ENCODE measurements around the gene WNK2. TPM values are rescaled to one million over a fixed set of nuclear protein-coding genes. Genes with fewer than 3 reads are reported as not detected.
"Not testable (repeated sequence)": the region's sequence is repeated elsewhere in the genome, so short reads cannot be mapped to it uniquely, and the experiment has no call there.

The WNK2 gene
- total and polyA plus RNA-seq, 4 donors: 0.13 to 3.7 (median 2.9) TPM

DNA sequence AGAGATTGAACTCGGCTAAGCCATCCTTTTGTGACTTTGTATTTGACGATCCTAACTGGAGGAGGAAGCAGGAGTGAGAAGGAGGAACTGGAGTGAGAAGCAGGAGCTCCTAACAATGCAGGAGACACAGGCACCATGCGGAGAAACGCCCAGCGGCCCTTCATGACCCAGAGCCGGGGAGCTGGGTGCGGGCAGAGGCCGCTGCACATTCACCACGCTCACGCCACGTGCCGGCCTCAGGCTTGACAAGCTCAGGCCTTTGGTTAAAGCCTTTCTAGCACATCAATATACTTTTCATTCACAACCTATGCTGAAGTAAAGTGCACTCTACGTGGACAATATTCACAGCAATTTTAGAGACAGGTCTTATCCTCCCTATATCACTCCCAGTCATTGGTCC is 142.7 kb downstream of the WNK2 start:
- ATAC-seq (ENCODE audit: low FRiP score): no peak
- no peak overlapping the region for H3K27ac ChIP-seq (ENCODE audit: low read depth in 1 of 2, low read length in 2 of 2)
- no peaks in the 10 kb centered on the region for H3K9me3 ChIP-seq (ENCODE audit: control insufficient read depth, low read length)
- WGBS, 2 donors: 92% methylated on average over 13 of the region's 13 CpGs
- H3K4me1 ChIP-seq (ENCODE audit: control insufficient read depth in 1 of 2, insufficient read depth in 2 of 2, low read length in 2 of 2): no peaks in the 10 kb centered on the region
- no peaks in the 10 kb centered on the region for H3K36me3 ChIP-seq (ENCODE audit: control insufficient read depth in 1 of 2, insufficient read depth in 2 of 2, low read length in 1 of 2)
- no peaks in the 10 kb centered on the region for H3K27me3 ChIP-seq (ENCODE audit: control insufficient read depth in 1 of 2, insufficient read depth in 2 of 2, low read length in 1 of 2)
- H3K4me3 ChIP-seq (ENCODE audit: low read length in 2 of 2): no peak overlapping the region
- DNase-seq: no peak
- intact Hi-C loops (cut with DNase I): no loop called here

GRCh38 chr9:93329629-93330280 is 145.8 kb downstream of the WNK2 start:
- intact Hi-C loops (cut with DNase I): no loop called here
- DNase-seq: no peak

GRCh38 chr9:93332317-93332716 is 148.4 kb downstream of the WNK2 start:
- Histone ChIP-seq H3K27ac (ENCODE audit: low read depth in 1 of 2, low read length in 2 of 2) (no peak overlapping the region), H3K4me3 (ENCODE audit: low read length in 2 of 2) (no peak overlapping the region), H3K4me1 (ENCODE audit: control insufficient read depth in 1 of 2, insufficient read depth in 2 of 2, low read length in 2 of 2) (no peaks in the 10 kb centered on the region), H3K27me3 (ENCODE audit: control insufficient read depth in 1 of 2, insufficient read depth in 2 of 2, low read length in 1 of 2) (no peaks in the 10 kb centered on the region), H3K36me3 (ENCODE audit: control insufficient read depth in 1 of 2, insufficient read depth in 2 of 2, low read length in 1 of 2) (no peaks in the 10 kb centered on the region), H3K9me3 (ENCODE audit: control insufficient read depth, low read length) (no peaks in the 10 kb centered on the region)
- 88 to 93% methylated on average over 4 of the region's 4 CpGs for WGBS, 2 donors
- ATAC-seq (ENCODE audit: low FRiP score): no peak
- intact Hi-C loops (cut with DNase I): no loop called here
- no peak for DNase-seq

More at GRCh38 chr9:93329629-93330280, 145.8 kb downstream of the WNK2 start:
- Histone ChIP-seq H3K27ac (ENCODE audit: low read depth in 1 of 2, low read length in 2 of 2) (no peak overlapping the region), H3K9me3 (ENCODE audit: control insufficient read depth, low read length) (no peaks in the 10 kb centered on the region), H3K4me3 (ENCODE audit: low read length in 2 of 2) (no peak overlapping the region), H3K27me3 (ENCODE audit: control insufficient read depth in 1 of 2, insufficient read depth in 2 of 2, low read length in 1 of 2) (no peaks in the 10 kb centered on the region), H3K4me1 (ENCODE audit: control insufficient read depth in 1 of 2, insufficient read depth in 2 of 2, low read length in 2 of 2) (no peaks in the 10 kb centered on the region), H3K36me3 (ENCODE audit: control insufficient read depth in 1 of 2, insufficient read depth in 2 of 2, low read length in 1 of 2) (no peaks in the 10 kb centered on the region)
- ATAC-seq (ENCODE audit: low FRiP score): no peak
- 90 to 92% methylated on average over 7 of the region's 7 CpGs for WGBS, 2 donors

GRCh38 chr9:93336720-93337119 is 152.8 kb downstream of the WNK2 start:
- no peaks in the 10 kb centered on the region for H3K4me1 ChIP-seq (ENCODE audit: control insufficient read depth in 1 of 2, insufficient read depth in 2 of 2, low read length in 2 of 2)
- H3K9me3 ChIP-seq (ENCODE audit: control insufficient read depth, low read length): peaks cover 2% of the 10 kb centered on the region
- H3K27me3 ChIP-seq (ENCODE audit: control insufficient read depth in 1 of 2, insufficient read depth in 2 of 2, low read length in 1 of 2): no peaks in the 10 kb centered on the region
- ATAC-seq (ENCODE audit: low FRiP score) (no peak), DNase-seq (no peak)
- no peak overlapping the region for H3K27ac ChIP-seq (ENCODE audit: low read depth in 1 of 2, low read length in 2 of 2)
- H3K36me3 ChIP-seq (ENCODE audit: control insufficient read depth in 1 of 2, insufficient read depth in 2 of 2, low read length in 1 of 2): no peaks in the 10 kb centered on the region
- no peak overlapping the region for H3K4me3 ChIP-seq (ENCODE audit: low read length in 2 of 2)
- intact Hi-C loops (cut with DNase I): no loop called here
- WGBS, 2 donors: 77 to 84% methylated on average over 7 of the region's 7 CpGs

GRCh38 chr9:93338196-93338595 is 154.3 kb downstream of the WNK2 start:
- H3K27me3 ChIP-seq (ENCODE audit: control insufficient read depth in 1 of 2, insufficient read depth in 2 of 2, low read length in 1 of 2); intact Hi-C loops (cut with DNase I); H3K36me3 ChIP-seq (ENCODE audit: control insufficient read depth in 1 of 2, insufficient read depth in 2 of 2, low read length in 1 of 2); H3K4me1 ChIP-seq (ENCODE audit: control insufficient read depth in 1 of 2, insufficient read depth in 2 of 2, low read length in 2 of 2); H3K4me3 ChIP-seq (ENCODE audit: low read length in 2 of 2); H3K9me3 ChIP-seq (ENCODE audit: control insufficient read depth, low read length); ATAC-seq (ENCODE audit: low FRiP score); H3K27ac ChIP-seq (ENCODE audit: low read depth in 1 of 2, low read length in 2 of 2); DNase-seq: not testable (repeated sequence)
- 80 to 86% methylated on average over 1 of the region's 1 CpG for WGBS, 2 donors

DNA sequence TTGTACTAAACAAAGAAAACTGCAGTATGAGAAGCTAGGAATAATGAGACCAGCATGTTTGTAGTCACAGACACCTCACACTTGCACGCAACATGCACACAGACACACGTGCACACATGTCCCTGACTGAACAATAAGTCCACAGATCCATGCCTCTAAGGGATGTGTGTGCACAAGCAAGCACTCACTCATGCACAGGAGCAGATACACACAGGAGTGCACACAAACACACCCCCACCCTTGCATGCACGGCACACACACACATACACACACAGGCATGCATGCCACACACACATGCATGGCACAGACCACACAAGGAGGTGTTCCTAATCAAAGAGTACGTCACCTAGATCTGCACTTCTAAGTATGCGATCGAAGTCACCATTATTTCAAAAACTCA is 156.2 kb downstream of the WNK2 start:
- no peak for DNase-seq
- 95 to 96% methylated on average over 6 of the region's 6 CpGs for WGBS, 2 donors
- ATAC-seq (ENCODE audit: low FRiP score): no peak

DNA sequence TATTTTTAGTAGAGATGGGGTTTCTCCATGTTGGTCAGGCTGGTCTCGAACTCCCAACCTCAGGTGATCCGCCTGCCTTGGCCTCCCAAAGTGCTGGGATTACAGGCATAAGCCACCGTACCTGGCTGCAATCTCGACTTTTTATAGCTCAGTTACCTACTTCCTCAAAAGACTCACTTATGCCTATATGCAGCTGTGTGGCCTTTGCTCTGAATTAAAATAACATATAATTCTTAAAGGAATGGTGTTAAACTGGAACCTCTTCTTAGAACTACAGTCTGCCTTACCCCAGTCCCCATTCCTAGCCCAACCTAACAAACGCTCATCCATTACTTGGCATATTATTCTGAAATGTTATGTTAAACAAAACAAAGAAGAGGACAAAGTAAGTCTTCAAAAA is 157.9 kb downstream of the WNK2 start:
- H3K4me1 ChIP-seq (ENCODE audit: control insufficient read depth in 1 of 2, insufficient read depth in 2 of 2, low read length in 2 of 2); H3K4me3 ChIP-seq (ENCODE audit: low read length in 2 of 2); H3K9me3 ChIP-seq (ENCODE audit: control insufficient read depth, low read length); intact Hi-C loops (cut with DNase I); ATAC-seq (ENCODE audit: low FRiP score); H3K27ac ChIP-seq (ENCODE audit: low read depth in 1 of 2, low read length in 2 of 2); H3K36me3 ChIP-seq (ENCODE audit: control insufficient read depth in 1 of 2, insufficient read depth in 2 of 2, low read length in 1 of 2); DNase-seq; H3K27me3 ChIP-seq (ENCODE audit: control insufficient read depth in 1 of 2, insufficient read depth in 2 of 2, low read length in 1 of 2): not testable (repeated sequence)
- WGBS, 2 donors: 79 to 90% methylated on average over 5 of the region's 5 CpGs

More for the DNA sequence above, 156.2 kb downstream of the WNK2 start:
- Histone ChIP-seq H3K4me3 (ENCODE audit: low read length in 2 of 2) (no peak overlapping the region), H3K9me3 (ENCODE audit: control insufficient read depth, low read length) (peaks cover 2% of the 10 kb centered on the region), H3K36me3 (ENCODE audit: control insufficient read depth in 1 of 2, insufficient read depth in 2 of 2, low read length in 1 of 2) (no peaks in the 10 kb centered on the region), H3K4me1 (ENCODE audit: control insufficient read depth in 1 of 2, insufficient read depth in 2 of 2, low read length in 2 of 2) (no peaks in the 10 kb centered on the region), H3K27me3 (ENCODE audit: control insufficient read depth in 1 of 2, insufficient read depth in 2 of 2, low read length in 1 of 2) (no peaks in the 10 kb centered on the region), H3K27ac (ENCODE audit: low read depth in 1 of 2, low read length in 2 of 2) (no peak overlapping the region)
- intact Hi-C loops (cut with DNase I): no loop called here

DNA sequence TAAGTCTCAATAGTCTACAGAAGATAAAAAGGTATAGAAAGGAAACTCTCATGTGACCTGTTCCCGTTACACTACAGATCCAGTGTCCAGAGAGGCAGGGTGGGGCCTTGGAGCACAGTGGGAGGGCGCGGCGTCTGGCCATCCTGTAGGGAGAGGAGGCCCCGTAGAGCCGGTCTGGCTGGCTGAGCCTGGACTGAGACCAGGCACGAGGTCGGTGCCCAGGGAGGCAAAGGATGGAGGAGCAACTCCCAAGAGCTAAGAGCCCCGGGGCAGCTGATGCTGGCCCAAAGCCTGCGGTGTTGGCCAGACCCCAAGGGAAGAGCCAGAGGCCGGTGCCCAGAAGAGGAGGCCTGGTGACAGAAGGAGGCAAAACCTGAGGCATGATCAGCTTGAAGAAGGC is 158.5 kb downstream of the WNK2 start:
- intact Hi-C loops (cut with DNase I): not testable (repeated sequence)

DNA sequence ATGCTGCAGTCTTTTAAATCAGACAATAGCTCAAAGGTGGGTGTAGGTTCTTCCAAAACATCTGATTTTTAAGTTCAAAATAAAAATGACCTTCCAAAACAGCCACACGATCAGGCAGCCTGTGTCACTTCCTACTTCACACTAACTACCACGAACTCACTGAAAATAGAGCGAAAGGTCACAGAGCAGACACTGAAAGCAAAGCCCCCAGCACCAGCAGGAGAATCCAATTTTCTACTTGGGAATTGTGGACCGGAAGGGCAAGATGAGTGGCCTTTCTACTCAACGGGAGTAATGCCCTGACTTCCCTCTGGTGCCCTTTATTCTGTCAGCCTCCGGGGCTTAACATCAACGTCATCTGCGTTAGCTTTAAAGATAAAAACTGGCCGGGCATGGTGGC is 159.7 kb downstream of the WNK2 start:
- 91 to 92% methylated on average over 9 of the region's 9 CpGs for WGBS, 2 donors
- Histone ChIP-seq H3K4me1 (ENCODE audit: control insufficient read depth in 1 of 2, insufficient read depth in 2 of 2, low read length in 2 of 2) (no peaks in the 10 kb centered on the region), H3K4me3 (ENCODE audit: low read length in 2 of 2) (no peak overlapping the region), H3K27me3 (ENCODE audit: control insufficient read depth in 1 of 2, insufficient read depth in 2 of 2, low read length in 1 of 2) (no peaks in the 10 kb centered on the region), H3K27ac (ENCODE audit: low read depth in 1 of 2, low read length in 2 of 2) (no peak overlapping the region), H3K9me3 (ENCODE audit: control insufficient read depth, low read length) (no peaks in the 10 kb centered on the region), H3K36me3 (ENCODE audit: control insufficient read depth in 1 of 2, insufficient read depth in 2 of 2, low read length in 1 of 2) (no peaks in the 10 kb centered on the region)
- no peak for ATAC-seq (ENCODE audit: low FRiP score)
- DNase-seq: no peak
- intact Hi-C loops (cut with DNase I): no loop called here

More for the DNA sequence above, 158.5 kb downstream of the WNK2 start:
- not testable (repeated sequence) for H3K36me3 ChIP-seq (ENCODE audit: control insufficient read depth in 1 of 2, insufficient read depth in 2 of 2, low read length in 1 of 2); H3K27ac ChIP-seq (ENCODE audit: low read depth in 1 of 2, low read length in 2 of 2); H3K4me3 ChIP-seq (ENCODE audit: low read length in 2 of 2); H3K27me3 ChIP-seq (ENCODE audit: control insufficient read depth in 1 of 2, insufficient read depth in 2 of 2, low read length in 1 of 2); H3K9me3 ChIP-seq (ENCODE audit: control insufficient read depth, low read length); DNase-seq; H3K4me1 ChIP-seq (ENCODE audit: control insufficient read depth in 1 of 2, insufficient read depth in 2 of 2, low read length in 2 of 2); ATAC-seq (ENCODE audit: low FRiP score)
- 78 to 79% methylated on average over 11 of the region's 11 CpGs for WGBS, 2 donors
